Natural killer cell (primary cell): ENCODE measurements around the gene CENPX. TPM values are rescaled to one million over a fixed set of nuclear protein-coding genes. Genes with fewer than 3 reads are reported as not detected.

Source experiments
- ATAC-seq, 3 donors: fragments of 150-1000 bp in 2 of 3; fragments of 200-7000 bp in 1 of 3; cut with Tn5 transposase; 1 replicate in 1 of 3; 2 replicates in 2 of 3; pipeline ENCODE4 v1.10.0; 2021; ENCODE audit warnings: mild to moderate bottlenecking in 2 of 3, moderate library complexity in 2 of 3
- DNase-seq, 2 donors: peaks; one replicate each; pipeline versions ENCODE4 v3.0.0 to v3.0.0-alpha.2; 2013 to 2021; ENCODE audit warnings: mixed read lengths in 1 of 2
- H3K27ac ChIP-seq: one replicate; pipeline ENCODE4 v1.5.1; 2013; ENCODE audit warnings: mild to moderate bottlenecking, low read length
- H3K27me3 ChIP-seq: one replicate; pipeline ENCODE4 v1.6.1; 2013; ENCODE audit warnings: low read length; ENCODE audit not compliant: control insufficient read depth, insufficient read depth
- H3K36me3 ChIP-seq: one replicate; pipeline ENCODE4 v1.6.1; 2013; ENCODE audit warnings: low read length; ENCODE audit not compliant: control insufficient read depth, insufficient read depth
- H3K4me1 ChIP-seq: one replicate; pipeline ENCODE4 v1.6.1; 2013; ENCODE audit warnings: low read length; ENCODE audit not compliant: control insufficient read depth, insufficient read depth
- H3K4me3 ChIP-seq: one replicate; pipeline ENCODE4 v1.5.1; 2013; ENCODE audit warnings: low read length
- H3K9me3 ChIP-seq: one replicate; pipeline ENCODE4 v1.6.1; 2013; ENCODE audit warnings: low read length; ENCODE audit not compliant: control insufficient read depth, insufficient read depth
- H3K27ac Mint-ChIP-seq, 2 donors: one replicate each; pipeline ENCODE4 v1.8.0; 2022; ENCODE audit warnings: mild to moderate bottlenecking in 2 of 2, mixed read lengths in 2 of 2, moderate library complexity in 1 of 2
- H3K27me3 Mint-ChIP-seq, 2 donors: one replicate each; pipeline ENCODE4 v1.8.0; 2022; ENCODE audit warnings: low read depth in 2 of 2, mixed read lengths in 2 of 2
- H3K36me3 Mint-ChIP-seq: one replicate; pipeline ENCODE4 v1.8.0; 2022; ENCODE audit warnings: mixed read lengths
- H3K4me1 Mint-ChIP-seq, 2 donors: one replicate each; pipeline ENCODE4 v1.8.0; 2022; ENCODE audit warnings: mixed read lengths in 2 of 2
- H3K4me3 Mint-ChIP-seq: one replicate; pipeline ENCODE4 v1.8.0; 2022; ENCODE audit warnings: mild to moderate bottlenecking, moderate library complexity, mixed read lengths
- H3K9me3 Mint-ChIP-seq, 2 donors: one replicate each; pipeline ENCODE4 v1.8.0; 2022; ENCODE audit warnings: mixed read lengths in 2 of 2
- WGBS: methylation state at CpG from one replicate; pipeline ENCODE4 v1.1.7; 2013; ENCODE audit warnings: missing lambda C conversion rate; ENCODE audit not compliant: insufficient coverage; 5-methylcytosine and 5-hydroxymethylcytosine counted together
- intact Hi-C: fragments of 100-400 bp; cut with micrococcal nuclease; formaldehyde crosslinking; loops from one replicate; pipeline ENCODE4 v1.14.2; 2022
- total RNA-seq, 4 donors: library from RNA; stranded (reverse); fragments of 120-200 nt in 1 of 4; gene quantifications; one replicate each; pipeline versions ENCODE4 v1.2.3 to v1.2.4, GENCODE V29; 2013 to 2022
- TF ChIP-seq, protein P1 (sequence below): fragments of 200-600 bp; IDR thresholded peaks from one replicate; pipeline ENCODE4 v1.8.0; 2022; ENCODE audit warnings: antibody characterized with exemption

Gene CENPX
- total RNA-seq, 3 donors from 2014 or later (not counting 1 experiment from before 2014, with no cell fraction given) = 22.8 to 29.6 (median 27.0) TPM

DNA sequence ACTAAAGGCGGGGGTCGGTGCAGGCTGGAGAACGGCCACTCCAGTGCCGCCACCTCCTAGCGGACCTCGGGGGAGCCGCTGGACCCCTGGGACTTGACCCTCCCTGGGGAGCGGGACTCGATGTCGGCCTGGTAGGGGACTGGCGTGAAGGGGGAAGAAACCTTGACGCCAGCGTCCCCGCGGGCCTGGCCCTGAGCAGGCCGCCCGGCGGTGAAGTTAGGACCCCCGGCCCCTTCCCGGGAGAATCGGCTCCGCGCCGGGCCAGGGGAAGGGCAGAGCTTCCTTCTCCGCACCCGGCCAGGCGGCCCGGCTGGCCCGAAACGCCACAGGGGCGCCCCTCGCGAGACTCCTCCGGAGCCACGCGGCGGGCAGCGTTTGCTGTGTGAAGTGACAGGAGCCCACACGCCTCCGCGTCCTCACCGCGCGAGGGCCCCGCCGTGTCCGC, 42.5 kb upstream of the CENPX start:
- peak overlapping the region; percentile 75 for H3K4me3 Mint-ChIP-seq
- intact Hi-C loops = no loop called here
- Histone ChIP-seq H3K36me3 (peaks cover 18% of the 10 kb centered on the region), H3K4me1 (peaks cover 30% of the 10 kb centered on the region), H3K27me3 (no peaks in the 10 kb centered on the region), H3K4me3 (peak overlapping the region; percentile 63), H3K27ac (peak overlapping the region; percentile 58), H3K9me3 (no peaks in the 10 kb centered on the region)
- no peaks in the 10 kb centered on the region for H3K36me3 Mint-ChIP-seq
- H3K4me1 Mint-ChIP-seq = peaks cover 4 to 16% of the 10 kb centered on the region in 2 donors
- DNase-seq = no peak
- 1% methylated on average over 47 of the region's 47 CpGs for WGBS
- TF ChIP-seq, protein P1, sequence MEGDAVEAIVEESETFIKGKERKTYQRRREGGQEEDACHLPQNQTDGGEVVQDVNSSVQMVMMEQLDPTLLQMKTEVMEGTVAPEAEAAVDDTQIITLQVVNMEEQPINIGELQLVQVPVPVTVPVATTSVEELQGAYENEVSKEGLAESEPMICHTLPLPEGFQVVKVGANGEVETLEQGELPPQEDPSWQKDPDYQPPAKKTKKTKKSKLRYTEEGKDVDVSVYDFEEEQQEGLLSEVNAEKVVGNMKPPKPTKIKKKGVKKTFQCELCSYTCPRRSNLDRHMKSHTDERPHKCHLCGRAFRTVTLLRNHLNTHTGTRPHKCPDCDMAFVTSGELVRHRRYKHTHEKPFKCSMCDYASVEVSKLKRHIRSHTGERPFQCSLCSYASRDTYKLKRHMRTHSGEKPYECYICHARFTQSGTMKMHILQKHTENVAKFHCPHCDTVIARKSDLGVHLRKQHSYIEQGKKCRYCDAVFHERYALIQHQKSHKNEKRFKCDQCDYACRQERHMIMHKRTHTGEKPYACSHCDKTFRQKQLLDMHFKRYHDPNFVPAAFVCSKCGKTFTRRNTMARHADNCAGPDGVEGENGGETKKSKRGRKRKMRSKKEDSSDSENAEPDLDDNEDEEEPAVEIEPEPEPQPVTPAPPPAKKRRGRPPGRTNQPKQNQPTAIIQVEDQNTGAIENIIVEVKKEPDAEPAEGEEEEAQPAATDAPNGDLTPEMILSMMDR = no peak
- peak overlapping the region in 1 of 2 donors; percentile 56 for H3K27ac Mint-ChIP-seq
- H3K27me3 Mint-ChIP-seq = no peaks in the 10 kb centered on the region
- H3K9me3 Mint-ChIP-seq = no peaks in the 10 kb centered on the region
- ATAC-seq = peak; percentile 65 to 70 (median 70)

DNA sequence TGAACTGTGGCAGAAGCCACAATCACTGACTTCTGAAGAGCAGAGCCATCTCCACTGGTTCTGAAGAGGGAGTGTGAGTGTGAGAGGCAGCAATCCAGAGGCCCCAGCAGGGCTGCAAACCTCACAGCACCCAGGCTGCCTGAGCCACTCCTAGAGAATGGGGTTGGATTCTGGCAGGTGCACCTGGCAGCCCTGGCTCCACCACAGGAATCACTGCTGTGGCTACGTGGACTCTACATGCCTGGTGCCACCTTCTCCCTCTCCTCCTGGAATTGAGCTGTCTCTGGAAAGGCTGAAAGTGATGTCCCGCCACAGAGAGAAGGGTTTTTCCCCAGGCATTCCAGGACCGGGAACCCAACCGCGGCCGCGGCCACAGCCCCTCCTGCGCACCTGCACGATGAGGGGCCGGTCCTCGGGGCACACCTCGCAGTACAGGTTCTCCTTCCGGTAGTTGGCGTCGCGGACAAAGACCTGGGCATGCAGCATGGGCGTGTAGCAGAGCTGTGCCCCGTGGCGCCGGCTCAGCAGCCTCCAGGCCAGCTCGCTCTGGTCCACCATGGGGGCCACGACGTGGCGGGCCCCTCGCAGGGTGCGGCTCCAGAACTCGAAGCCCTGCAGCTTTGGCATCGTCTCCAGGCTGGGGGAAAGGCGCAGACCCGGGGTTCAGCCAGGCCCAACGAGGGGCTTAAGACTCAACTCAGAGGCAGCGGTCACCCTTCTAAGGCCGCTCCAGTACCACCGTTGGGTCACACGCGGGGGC, 41.9 kb upstream of the CENPX start:
- Histone ChIP-seq H3K27ac (peak overlapping the region; percentile 58), H3K27me3 (no peaks in the 10 kb centered on the region), H3K4me3 (peak overlapping the region; percentile 63), H3K36me3 (peaks cover 18% of the 10 kb centered on the region), H3K4me1 (peaks cover 30% of the 10 kb centered on the region), H3K9me3 (no peaks in the 10 kb centered on the region)
- Mint-ChIP-seq H3K27me3 (no peaks in the 10 kb centered on the region), H3K4me1 (peaks cover 4 to 19% of the 10 kb centered on the region in 2 donors), H3K9me3 (no peaks in the 10 kb centered on the region), H3K4me3 (peak overlapping the region; percentile 75), H3K36me3 (no peaks in the 10 kb centered on the region), H3K27ac (peak overlapping the region; percentile 38 to 56)
- TF ChIP-seq, protein P1 = no peak
- DNase-seq (no peak), ATAC-seq (no peak)
- intact Hi-C loops = no loop called here
- 53% methylated on average over 36 of the region's 36 CpGs for WGBS

DNA sequence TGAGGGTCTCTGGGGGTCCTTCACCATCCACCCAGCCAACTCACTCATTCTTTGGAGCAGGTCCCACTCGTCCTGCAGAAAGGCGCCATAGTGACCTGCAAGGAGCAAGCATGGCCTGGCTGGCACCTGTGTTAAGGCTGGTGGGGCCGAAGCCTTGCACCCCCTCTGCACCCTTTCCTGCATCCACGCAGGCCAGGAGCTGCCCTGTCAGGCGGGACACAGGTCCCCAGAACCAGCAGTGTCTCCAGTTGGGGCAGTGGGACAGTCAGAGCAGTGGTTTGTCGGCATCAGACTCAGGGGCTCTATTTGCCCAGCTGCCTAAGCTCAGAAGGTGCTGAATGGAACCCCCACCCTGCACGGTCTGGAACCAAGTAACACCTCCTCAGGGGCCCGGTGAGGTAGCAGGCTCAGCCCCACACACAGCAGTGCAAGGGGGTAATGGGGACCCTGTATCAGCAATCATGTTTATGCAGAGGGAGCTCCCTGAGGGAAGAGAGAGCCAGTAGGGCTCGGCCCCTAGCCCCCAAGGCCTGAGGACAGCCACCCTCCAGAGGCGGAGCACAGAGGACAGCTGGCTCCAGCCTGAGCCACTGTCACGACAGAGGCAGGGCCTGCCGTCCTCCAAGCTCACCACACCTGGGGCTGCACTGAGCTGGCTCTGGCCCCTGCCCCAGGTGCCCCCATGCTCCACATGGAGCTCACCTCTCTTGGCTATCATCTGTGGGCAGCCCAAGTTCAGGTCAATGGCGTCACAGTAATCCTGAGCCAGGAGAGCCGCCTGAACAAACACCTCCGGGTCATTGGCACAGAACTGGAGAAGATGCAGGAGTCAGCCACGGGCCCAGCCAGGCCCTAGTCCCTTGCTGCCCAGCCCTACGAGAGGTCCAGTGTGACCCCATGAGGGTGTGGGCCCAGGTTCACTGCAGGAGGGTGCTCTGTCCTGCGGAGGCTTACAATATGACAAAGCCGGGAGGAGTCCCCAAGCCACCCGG, 41.0 kb upstream of the CENPX start:
- TF ChIP-seq, protein P1 = no peak
- WGBS = 92% methylated on average over 20 of the region's 20 CpGs
- Histone ChIP-seq H3K9me3 (no peaks in the 10 kb centered on the region), H3K4me1 (peaks cover 30% of the 10 kb centered on the region), H3K36me3 (peaks cover 22% of the 10 kb centered on the region), H3K27me3 (no peaks in the 10 kb centered on the region), H3K4me3 (no peak overlapping the region), H3K27ac (no peak overlapping the region)
- H3K4me3 Mint-ChIP-seq = peak overlapping the region; percentile 75
- intact Hi-C loops = no loop called here
- peaks cover 4 to 19% of the 10 kb centered on the region in 2 donors for H3K4me1 Mint-ChIP-seq
- no peaks in the 10 kb centered on the region for H3K36me3 Mint-ChIP-seq
- H3K27me3 Mint-ChIP-seq = no peaks in the 10 kb centered on the region
- DNase-seq (no peak), ATAC-seq (no peak)
- H3K27ac Mint-ChIP-seq = peak overlapping the region in 1 of 2 donors; percentile 38
- no peaks in the 10 kb centered on the region for H3K9me3 Mint-ChIP-seq
